HEK293T (cell line): ENCODE results near the gene E2F2.

ENCODE experiments used
- ARNT ChIP-seq: fragments of 450-650 bp; IDR thresholded peaks from 2 replicates; pipeline ENCODE4 v1.6.1; 2017; ENCODE audit warnings: mild to moderate bottlenecking
- BHLHE40 ChIP-seq: fragments of 450-650 bp; IDR thresholded peaks from 2 replicates; pipeline ENCODE4 v1.6.1; 2016; ENCODE audit warnings: mild to moderate bottlenecking, moderate library complexity, borderline replicate concordance
- CTBP1 ChIP-seq: fragments of 450-650 bp; IDR thresholded peaks from 2 replicates; pipeline ENCODE4 v1.6.1; 2016; ENCODE audit warnings: borderline replicate concordance
- FOXA1 ChIP-seq: fragments of 450-650 bp; IDR thresholded peaks from 2 replicates; pipeline ENCODE4 v1.6.1; 2016; ENCODE audit warnings: mild to moderate bottlenecking
- L3MBTL2 ChIP-seq: fragments of 450-650 bp; conservative IDR thresholded peaks from 2 replicates; pipeline ENCODE4 v1.6.1; 2016; ENCODE audit warnings: mild to moderate bottlenecking
- SP1 ChIP-seq: fragments of 450-650 bp; IDR thresholded peaks from 2 replicates; pipeline ENCODE4 v1.6.1; 2017
- SUZ12 ChIP-seq: fragments of 450-650 bp; IDR thresholded peaks from 2 replicates; pipeline ENCODE4 v1.6.1; 2016; ENCODE audit warnings: mild to moderate bottlenecking

DNA sequence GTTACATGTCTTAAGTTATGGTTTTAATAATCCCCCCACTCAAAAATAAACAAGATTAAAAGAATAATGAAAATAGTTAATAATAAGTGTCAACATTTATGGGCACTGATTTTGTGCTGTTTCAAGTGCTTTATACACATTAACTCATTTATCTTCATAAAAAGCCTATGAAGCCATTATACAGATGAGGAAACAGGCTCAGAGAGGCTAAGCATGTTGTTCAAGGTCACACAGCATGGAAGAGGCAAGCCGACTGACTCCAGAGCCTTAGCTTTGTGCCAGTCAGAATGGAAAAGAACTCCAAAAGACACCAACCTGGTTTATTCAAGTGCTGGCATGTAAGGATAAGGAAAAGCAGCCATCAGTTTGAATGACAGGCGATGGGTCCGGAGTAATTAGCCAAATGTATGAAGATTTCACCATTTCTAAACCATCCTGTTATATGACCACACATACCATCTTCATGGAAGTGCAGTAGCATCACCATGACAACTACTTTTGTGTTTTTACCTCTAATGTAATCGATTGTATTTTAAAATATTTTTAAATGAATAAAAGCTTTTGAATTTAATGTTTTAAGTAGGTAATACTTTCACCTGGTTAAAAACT is 42.6 kb upstream of the E2F2 start:
- no peak for TF ChIP-seq SP1
- no peak for TF ChIP-seq ARNT
- no peak for TF ChIP-seq BHLHE40
- no peak for TF ChIP-seq CTBP1
- no peak for TF ChIP-seq FOXA1
- no peak for TF ChIP-seq SUZ12
- no peak for TF ChIP-seq L3MBTL2
